Thymus (tissue), 11 donors: ENCODE measurements around the gene CBLN3. TPM values are rescaled to one million over a fixed set of nuclear protein-coding genes. Genes with fewer than 3 reads are reported as not detected.

Source experiments
- DNase-seq, 9 donors: peaks; one replicate each; pipeline ENCODE4 v3.0.0-alpha.2; 2013; ENCODE audit warnings: low spot score in 9 of 9, low read depth in 6 of 9, missing footprints in 1 of 9
- H3K27ac ChIP-seq, 2 donors: one replicate each; pipeline ENCODE4 v1.5.1; 2013; ENCODE audit warnings: control low read depth in 1 of 2, low read depth in 1 of 2, low read length in 1 of 2, mild to moderate bottlenecking in 1 of 2, moderate library complexity in 1 of 2
- H3K27me3 ChIP-seq, 2 donors: one replicate each; pipeline ENCODE4 v1.5.1; 2013; ENCODE audit warnings: low read length in 1 of 2; ENCODE audit not compliant: control insufficient read depth in 2 of 2, insufficient read depth in 1 of 2
- H3K36me3 ChIP-seq, 2 donors: one replicate each; pipeline ENCODE4 v1.5.1; 2013; ENCODE audit warnings: low read length in 1 of 2, mild to moderate bottlenecking in 1 of 2, moderate library complexity in 1 of 2; ENCODE audit not compliant: control insufficient read depth in 2 of 2, insufficient read depth in 2 of 2
- H3K4me1 ChIP-seq, 2 donors: one replicate each; pipeline ENCODE4 v1.5.1; 2013; ENCODE audit warnings: low read length in 2 of 2; ENCODE audit not compliant: control insufficient read depth in 2 of 2, insufficient read depth in 2 of 2
- H3K4me3 ChIP-seq, 2 donors: one replicate each; pipeline ENCODE4 v1.5.1; 2013; ENCODE audit warnings: low read length in 2 of 2, control low read depth in 1 of 2, mild to moderate bottlenecking in 1 of 2
- H3K9me3 ChIP-seq, 2 donors: one replicate each; pipeline ENCODE4 v1.5.1; 2013; ENCODE audit warnings: low read length in 1 of 2, mild to moderate bottlenecking in 1 of 2; ENCODE audit not compliant: control insufficient read depth in 2 of 2, insufficient read depth in 1 of 2
- WGBS: extraction: QIAGEN DNeasy Blood & Tissue Kit; methylation state at CpG from one replicate; pipeline ENCODE4 v1.1.7; 2013; 5-methylcytosine and 5-hydroxymethylcytosine counted together
- polyA plus RNA-seq: library from polyadenylated mRNA; stranded (reverse); fragments of 200-250 nt; gene quantifications from one replicate; pipeline ENCODE4 v1.2.3, GENCODE V29; 2013
- total RNA-seq: library from RNA; stranded (reverse); fragments of 120-200 nt; gene quantifications from one replicate; pipeline ENCODE4 v1.2.4, GENCODE V29; 2013
- donor health status: healthy.

Gene CBLN3
- total and polyA plus RNA-seq, 2 donors, result 2.8 to 9.5 TPM

DNA sequence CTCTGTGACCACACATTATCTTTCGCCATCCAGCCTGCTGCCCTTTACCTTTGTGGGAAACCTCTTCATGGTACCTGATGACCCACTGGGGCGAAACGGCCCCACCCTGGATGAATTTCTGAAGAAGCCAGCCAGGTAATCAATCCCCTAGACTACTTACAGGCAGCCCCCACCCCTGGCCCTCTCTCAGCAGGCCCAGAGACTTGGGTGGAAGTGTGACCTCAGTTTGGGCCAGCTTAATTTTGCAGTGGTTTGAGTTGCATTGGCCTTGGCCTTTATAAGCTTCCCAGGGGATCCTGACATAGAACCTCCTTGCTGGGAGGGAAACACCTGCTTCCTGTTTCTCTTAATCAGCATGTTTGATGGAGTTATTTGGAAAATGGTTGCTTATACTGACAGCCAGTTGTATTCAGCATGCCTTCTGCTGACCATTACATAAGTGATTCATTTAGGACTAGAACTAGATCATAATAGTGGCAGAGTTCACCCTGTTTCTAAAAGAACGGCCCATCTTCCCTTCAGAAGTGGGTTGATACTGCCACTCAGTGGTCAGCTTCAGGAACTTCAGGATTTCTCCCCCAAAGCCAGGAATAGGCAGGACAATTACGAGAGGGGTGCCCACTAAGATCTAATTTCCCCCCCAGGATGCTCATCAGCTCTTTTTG is 7.0 kb upstream of the CBLN3 start:
- H3K27ac ChIP-seq, result peak overlapping the region in 1 of 2 donors; percentile 97
- DNase-seq, result peak in 2 of 9 donors; percentile 61 to 78
- H3K36me3 ChIP-seq, result peaks cover 57 to 87% of the 10 kb centered on the region in 2 donors

DNA sequence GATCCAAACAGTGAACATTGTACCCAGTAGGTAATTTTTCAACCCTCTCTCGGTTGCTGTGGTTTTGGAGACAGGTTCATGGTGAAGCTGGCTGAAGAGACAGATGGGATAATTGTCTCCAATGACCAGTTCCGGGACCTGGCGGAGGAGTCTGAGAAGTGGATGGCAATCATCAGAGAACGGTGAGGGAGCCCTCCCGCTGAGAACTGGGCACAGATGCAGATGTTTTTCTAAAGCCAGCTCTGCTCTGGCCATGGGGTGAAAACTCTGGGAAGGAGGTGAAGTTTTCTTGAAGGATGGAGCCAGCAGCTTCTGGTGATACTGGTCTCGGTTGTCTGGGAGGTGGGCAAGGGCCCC is 6.5 kb upstream of the CBLN3 start:
- Histone ChIP-seq H3K4me3 (no peak overlapping the region), H3K4me1 (peaks cover 21 to 34% of the 10 kb centered on the region in 2 donors), H3K9me3 (no peaks in the 10 kb centered on the region), H3K27me3 (no peaks in the 10 kb centered on the region), H3K36me3 (peaks cover 57 to 87% of the 10 kb centered on the region in 2 donors), H3K27ac (no peak overlapping the region)
- WGBS, result 76% methylated on average over 6 of the region's 6 CpGs
- no peak for DNase-seq

More for the DNA sequence above, 7.0 kb upstream of the CBLN3 start:
- Histone ChIP-seq H3K27me3 (no peaks in the 10 kb centered on the region), H3K4me1 (peaks cover 17 to 33% of the 10 kb centered on the region in 2 donors), H3K9me3 (no peaks in the 10 kb centered on the region), H3K4me3 (no peak overlapping the region)
- WGBS, result 58% methylated on average over 5 of the region's 5 CpGs

DNA sequence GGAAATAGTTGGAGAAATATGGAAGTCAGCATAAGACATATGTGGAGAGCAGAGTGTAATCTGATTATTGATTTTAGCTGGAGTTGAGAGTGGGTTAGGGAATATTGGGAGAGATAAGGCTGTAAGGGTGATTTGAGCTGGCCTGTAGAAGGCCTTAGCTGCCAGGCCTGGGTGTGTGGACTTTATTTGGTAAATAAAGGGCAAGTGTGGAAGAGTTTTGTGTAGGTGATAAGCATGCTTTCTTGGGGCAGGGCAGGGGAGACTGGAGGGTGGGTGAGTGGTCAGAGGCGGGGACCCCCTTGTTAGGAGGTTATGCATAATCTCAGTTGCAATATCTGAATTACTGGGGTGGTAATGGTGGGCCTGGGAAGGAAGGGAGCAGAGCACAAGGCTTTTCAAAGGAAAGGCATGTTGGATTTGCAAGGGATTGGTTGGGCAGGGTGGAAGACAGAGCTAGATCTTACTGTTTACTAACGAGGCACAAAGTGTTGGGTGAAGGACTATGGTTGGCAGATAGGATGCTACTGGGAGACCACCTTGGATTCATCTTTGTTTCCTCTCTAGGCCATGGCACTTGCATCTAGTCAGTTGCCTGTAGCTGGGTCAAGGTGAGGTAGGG is 5.8 kb upstream of the CBLN3 start:
- WGBS, result 100% methylated on average over 2 of the region's 2 CpGs
- H3K4me3 ChIP-seq, result no peak overlapping the region
- peaks cover 25 to 41% of the 10 kb centered on the region in 2 donors for H3K4me1 ChIP-seq
- no peak overlapping the region for H3K27ac ChIP-seq
- no peaks in the 10 kb centered on the region for H3K9me3 ChIP-seq
- no peak for DNase-seq
- no peaks in the 10 kb centered on the region for H3K27me3 ChIP-seq
- H3K36me3 ChIP-seq, result peaks cover 55 to 80% of the 10 kb centered on the region in 2 donors

DNA sequence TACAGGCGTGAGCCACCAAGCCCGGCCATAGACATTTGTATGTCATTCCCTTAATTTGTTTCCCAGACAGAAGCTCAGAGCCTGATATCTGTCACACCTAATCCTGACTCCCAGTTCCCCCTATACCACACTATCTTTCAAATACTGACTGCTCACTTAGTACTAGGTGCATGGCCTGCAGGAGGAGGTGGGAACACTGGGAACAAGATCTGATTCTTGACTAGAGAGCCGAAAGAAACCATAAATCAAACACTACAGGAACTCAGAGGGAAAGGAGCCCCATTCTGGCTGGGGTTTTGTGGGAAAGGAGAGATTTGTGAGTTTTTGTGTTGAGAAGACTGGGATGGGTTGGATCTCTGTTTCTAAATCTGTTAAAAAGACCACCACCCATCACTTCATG is 5.2 kb upstream of the CBLN3 start:
- no peak overlapping the region for H3K4me3 ChIP-seq
- H3K27ac ChIP-seq, result no peak overlapping the region
- H3K9me3 ChIP-seq, result no peaks in the 10 kb centered on the region
- no peaks in the 10 kb centered on the region for H3K27me3 ChIP-seq
- WGBS, result 96% methylated on average over 3 of the region's 3 CpGs
- H3K4me1 ChIP-seq, result peaks cover 25 to 41% of the 10 kb centered on the region in 2 donors
- DNase-seq, result no peak
- H3K36me3 ChIP-seq, result peaks cover 48 to 74% of the 10 kb centered on the region in 2 donors

DNA sequence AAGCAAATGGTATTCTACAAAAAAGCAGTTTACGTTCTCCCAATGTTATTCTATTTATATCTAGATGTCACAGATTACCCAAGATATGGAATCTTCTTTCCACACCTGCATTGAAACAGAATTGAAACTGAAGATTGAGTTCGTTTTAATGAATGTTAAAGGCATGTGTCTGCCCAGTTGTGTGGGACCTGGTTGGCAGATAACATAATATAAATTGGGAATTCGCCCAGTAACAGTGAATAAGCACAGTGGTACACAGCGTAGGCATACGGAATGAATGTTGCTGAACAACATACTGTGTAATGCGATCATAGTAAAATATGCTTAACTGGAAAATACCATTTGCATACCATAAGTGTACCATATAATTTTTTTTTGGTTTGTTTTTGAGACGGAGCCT is 4.6 kb upstream of the CBLN3 start:
- Histone ChIP-seq H3K9me3 (no peaks in the 10 kb centered on the region), H3K36me3 (peaks cover 42 to 68% of the 10 kb centered on the region in 2 donors), H3K4me1 (peaks cover 30 to 47% of the 10 kb centered on the region in 2 donors), H3K27ac (no peak overlapping the region), H3K4me3 (no peak overlapping the region), H3K27me3 (no peaks in the 10 kb centered on the region)
- WGBS, result 95% methylated on average over 7 of the region's 7 CpGs
- no peak for DNase-seq

GRCh38 chr14:24432259-24433131 is 3.0 kb upstream of the CBLN3 start:
- Histone ChIP-seq H3K4me1 (peaks cover 28 to 57% of the 10 kb centered on the region in 2 donors), H3K27ac (no peak overlapping the region), H3K27me3 (no peaks in the 10 kb centered on the region), H3K4me3 (no peak overlapping the region), H3K9me3 (no peaks in the 10 kb centered on the region), H3K36me3 (peaks cover 27 to 52% of the 10 kb centered on the region in 2 donors)
- no peak for DNase-seq
- 98% methylated on average over 24 of the region's 24 CpGs for WGBS

GRCh38 chr14:24431569-24432258 is 2.2 kb upstream of the CBLN3 start:
- H3K27ac ChIP-seq, result peak overlapping the region in 1 of 2 donors; percentile 75
- H3K9me3 ChIP-seq, result no peaks in the 10 kb centered on the region
- WGBS, result 54% methylated on average over 15 of the region's 15 CpGs
- H3K4me3 ChIP-seq, result no peak overlapping the region
- H3K27me3 ChIP-seq, result no peaks in the 10 kb centered on the region
- H3K36me3 ChIP-seq, result peaks cover 26 to 46% of the 10 kb centered on the region in 2 donors
- H3K4me1 ChIP-seq, result peaks cover 25 to 57% of the 10 kb centered on the region in 2 donors
- peak; percentile 73 to 95 (median 92) for DNase-seq

GRCh38 chr14:24430682-24431568 is 1.5 kb upstream of the CBLN3 start:
- WGBS, result 32% methylated on average over 19 of the region's 19 CpGs
- peak overlapping the region; percentile 85 to 96 for H3K27ac ChIP-seq
- no peaks in the 10 kb centered on the region for H3K9me3 ChIP-seq
- peak in 1 of 9 donors; percentile 55 for DNase-seq
- peak overlapping the region; percentile 66 to 80 for H3K4me3 ChIP-seq
- H3K4me1 ChIP-seq, result peaks cover 25 to 52% of the 10 kb centered on the region in 2 donors
- H3K36me3 ChIP-seq, result peaks cover 19 to 38% of the 10 kb centered on the region in 2 donors
- H3K27me3 ChIP-seq, result no peaks in the 10 kb centered on the region
